DMS 273 (cell line): ENCODE data around the gene SLIT3.
"Not testable (repeated sequence)": the region's sequence is repeated elsewhere in the genome, so short reads cannot be mapped to it uniquely, and the experiment has no call there.

Experiments
- DNase-seq: peaks from one replicate; lab custom pipeline; 2025; ENCODE audit not compliant: unreplicated experiment; lab: John Stamatoyannopoulos, UW

SLIT3 gene

DNA sequence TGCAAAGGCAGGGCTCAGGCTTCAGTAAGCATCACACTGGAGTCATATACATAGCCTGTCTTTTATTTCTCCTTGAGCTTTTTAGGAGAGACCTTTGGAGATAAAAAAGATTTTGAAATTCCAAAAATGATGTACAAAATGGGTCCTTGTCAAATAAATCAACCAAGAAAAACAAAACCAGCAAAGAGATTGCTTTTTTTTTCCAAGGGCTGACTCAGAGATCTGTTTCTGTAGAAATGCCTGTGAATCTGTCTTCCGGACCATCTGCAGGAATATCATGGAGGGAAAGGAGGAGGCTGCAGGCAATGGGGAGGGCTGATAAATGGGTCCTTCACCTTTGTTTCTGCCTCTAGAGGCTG is 77.4 kb downstream of the SLIT3 start:
- DNase-seq: no peak

DNA sequence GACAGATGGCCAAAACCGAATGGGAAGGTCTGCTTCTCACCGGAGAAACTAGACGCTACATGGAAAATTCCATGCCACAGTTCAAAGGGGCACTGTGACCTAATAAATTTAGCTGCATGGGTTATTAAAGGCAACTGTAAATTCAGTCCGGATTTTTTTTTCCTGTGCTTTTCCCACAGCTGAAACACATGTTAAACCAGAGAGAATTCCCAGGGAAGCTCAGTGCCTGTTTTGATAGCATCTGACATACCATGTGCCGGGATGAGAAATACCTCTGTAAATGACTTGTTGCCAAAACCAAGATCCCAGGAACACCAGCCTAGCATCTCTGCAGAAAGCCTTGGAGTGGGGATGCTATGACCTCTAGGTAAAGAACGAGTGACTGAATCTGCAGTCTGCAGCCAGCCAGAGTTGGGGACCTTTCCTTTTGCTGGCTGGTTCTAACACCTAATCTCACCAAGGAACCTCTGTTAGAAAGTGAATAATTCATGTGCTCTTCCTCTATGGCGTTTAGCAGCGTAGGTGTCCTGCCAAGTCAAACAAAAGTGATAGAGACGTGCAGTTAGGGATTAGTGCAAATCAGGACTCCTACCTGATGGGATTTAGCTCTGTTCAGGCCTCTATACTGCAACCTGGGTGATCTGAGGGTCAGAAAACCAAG is 77.9 kb downstream of the SLIT3 start:
- peak; percentile 9 for DNase-seq

DNA sequence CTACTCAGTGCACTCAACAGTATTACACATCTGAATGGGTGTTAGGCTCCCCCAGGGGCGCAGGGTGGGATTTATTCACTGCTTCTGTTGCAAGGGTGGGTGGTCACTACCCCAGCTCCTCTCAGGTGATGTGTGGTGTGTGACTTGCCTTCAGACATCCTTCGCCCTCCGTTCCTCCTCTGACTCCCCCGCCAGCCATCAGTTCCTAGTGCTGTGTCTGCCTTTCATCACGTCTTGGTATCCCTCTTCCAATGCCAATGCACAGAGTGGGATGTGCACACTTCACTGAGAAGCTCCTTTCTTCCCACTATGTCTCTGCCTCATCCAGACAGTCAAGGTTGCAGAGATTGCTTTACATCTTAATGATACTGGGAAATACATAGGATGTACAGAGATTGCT is 79.4 kb downstream of the SLIT3 start:
- no peak for DNase-seq

DNA sequence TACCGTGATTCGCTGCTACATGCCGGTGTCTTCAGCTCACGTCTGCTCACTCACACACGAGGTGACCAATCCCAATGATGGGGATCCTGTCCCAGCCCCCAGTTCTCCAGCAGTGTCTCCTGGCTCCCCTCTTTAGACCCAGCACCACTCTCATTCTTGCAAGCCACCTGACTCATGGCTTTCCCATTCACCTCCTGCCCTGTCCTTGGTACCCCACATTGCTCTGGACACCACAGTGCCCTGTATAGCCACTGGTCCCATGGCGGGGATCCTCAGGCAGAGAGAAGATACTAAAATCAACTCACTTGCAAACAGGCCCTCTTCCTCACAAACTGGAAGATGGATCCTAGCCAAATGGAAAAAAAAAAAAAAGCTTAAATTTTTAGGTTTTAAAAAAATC is 81.0 kb downstream of the SLIT3 start:
- DNase-seq: no peak

DNA sequence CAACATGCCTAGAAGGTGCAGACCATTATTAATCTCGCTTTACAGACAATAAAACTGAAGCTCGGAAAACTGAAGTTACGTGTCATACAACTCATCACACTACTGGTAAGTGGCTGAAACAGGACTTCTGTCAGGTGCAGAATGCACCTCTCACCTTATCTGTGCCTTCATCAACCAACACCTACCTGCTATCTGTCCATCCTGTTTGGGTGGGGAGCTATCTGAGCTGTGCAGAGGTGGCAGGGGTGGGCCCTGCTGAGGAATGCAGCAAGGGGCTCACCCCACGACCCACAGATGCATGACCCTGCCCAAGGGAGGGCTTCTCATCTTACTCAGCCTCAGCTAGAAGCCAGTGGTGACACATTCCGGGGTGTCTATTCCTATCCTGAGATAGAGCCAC is 81.6 kb downstream of the SLIT3 start:
- DNase-seq: no peak

DNA sequence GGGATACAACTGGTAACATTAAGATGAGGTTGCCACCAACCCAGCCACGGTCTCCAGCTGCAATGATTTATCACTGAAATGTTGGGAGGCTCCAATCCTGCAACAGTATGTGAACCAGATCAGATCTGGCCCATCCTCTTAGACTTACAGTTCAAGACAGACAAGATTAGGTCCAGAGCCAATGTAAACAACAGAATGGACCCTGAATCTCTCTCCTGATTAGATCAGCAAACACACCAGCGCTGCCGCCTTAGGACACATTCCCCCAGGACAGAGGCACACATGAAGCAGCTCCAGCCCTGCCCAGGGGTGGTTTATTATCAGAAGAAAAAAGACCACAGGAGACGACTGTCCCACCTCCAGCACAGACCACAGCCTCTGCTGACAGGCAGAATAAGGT is 82.1 kb downstream of the SLIT3 start:
- DNase-seq: no peak

DNA sequence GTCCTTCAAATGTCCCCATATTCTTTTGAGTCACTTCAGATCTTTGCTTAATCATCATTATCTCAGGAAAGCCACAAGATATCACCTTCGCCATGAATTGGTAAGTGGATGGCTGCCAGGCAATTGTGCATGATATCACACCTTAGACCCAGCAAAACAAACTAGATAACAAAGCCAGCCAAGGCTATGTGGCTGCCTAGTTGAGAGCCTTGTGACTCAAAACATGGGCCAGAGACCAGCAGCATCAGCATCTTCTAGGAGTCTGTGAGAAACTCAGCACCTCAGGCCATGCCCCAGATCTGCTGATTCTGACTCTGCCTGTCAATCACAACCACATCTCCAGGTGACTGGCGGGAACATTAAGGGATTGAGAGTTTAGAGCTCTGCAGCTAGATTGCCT is 82.8 kb downstream of the SLIT3 start:
- DNase-seq: no peak

DNA sequence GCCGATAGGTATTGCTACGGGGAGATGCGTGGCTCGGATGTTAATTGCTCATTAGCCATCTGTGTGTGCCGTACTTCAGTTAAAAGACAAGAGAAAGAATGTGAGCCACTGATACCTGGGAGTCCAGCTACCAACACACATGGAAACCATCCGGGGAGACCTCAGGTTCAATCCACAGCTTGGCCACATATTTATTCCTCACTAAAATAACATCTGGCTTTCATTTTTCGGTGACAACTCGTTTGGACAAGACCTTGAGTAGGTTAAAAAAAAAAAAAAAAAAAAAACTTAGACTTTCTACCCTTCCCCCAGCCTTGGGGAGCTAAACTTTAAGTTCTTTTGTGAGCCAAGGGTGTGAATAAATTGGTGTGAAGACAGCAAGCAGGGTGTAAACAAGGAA is 84.1 kb downstream of the SLIT3 start:
- DNase-seq: no peak

DNA sequence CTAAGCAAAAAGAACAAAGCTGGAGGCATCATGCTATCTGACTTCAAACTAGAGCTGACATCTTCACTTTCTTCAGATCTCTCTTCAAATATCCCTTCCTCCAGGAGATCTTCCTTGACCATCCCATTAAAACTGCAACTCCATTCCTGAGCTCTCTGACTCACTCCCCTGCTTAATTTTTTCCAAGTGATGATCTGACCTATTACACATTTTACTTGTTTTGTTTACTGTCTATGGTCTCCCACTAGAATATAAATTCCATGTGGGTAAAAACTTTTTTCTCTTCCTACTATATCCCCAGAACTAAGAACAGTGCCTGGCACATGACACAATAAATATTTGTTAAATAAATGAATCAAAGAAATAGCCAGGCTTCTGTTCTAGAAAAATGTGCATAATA is 87.5 kb downstream of the SLIT3 start:
- DNase-seq: no peak

DNA sequence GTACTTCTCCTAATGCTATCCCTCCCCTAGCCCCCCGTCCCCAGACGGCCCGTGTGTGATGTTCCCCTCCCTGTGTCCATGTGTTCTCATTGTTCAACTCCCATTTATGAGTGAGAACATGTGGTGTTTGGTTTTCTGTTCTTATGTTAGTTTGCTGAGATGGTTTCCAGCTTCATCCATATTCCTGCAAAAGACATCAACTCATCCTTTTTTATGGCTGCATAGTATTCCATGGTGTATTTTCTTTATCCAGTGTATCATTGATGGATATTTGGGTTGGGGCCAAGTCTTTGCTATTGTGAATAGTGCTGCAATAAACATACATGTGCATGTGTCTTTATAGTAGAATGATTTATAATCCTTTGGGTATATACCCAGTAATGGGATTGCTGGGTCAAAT is 89.2 kb downstream of the SLIT3 start:
- DNase-seq: not testable (repeated sequence)

DNA sequence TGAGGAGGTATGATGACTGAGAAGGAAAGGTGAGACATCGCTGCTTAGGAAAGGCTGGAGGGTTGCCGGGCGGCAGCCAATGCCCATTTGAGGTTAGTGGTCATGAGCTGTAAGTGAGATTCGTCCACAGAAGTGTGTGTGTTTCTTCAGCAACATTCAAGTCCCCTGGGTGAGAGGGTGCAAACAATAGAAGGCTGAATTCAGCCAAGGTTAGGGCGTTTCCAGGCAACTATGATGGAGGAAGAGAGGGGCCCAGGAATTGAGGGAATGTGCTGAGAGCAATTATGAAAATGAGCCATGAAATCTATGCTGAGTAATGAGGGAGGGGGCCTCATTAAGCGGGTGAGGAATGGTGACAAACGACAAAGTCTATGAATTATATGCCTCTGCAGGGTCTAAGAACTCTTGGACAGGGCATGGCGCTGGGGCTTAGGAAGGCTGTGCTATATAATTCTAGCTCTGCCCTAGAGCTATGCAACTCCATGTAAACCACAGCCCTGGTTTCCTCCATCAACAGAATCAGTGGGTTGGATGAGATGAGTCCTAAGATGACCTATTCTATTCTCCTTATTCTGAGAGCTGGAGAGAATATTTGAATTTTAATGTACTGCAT is 96.0 kb downstream of the SLIT3 start:
- no peak for DNase-seq

DNA sequence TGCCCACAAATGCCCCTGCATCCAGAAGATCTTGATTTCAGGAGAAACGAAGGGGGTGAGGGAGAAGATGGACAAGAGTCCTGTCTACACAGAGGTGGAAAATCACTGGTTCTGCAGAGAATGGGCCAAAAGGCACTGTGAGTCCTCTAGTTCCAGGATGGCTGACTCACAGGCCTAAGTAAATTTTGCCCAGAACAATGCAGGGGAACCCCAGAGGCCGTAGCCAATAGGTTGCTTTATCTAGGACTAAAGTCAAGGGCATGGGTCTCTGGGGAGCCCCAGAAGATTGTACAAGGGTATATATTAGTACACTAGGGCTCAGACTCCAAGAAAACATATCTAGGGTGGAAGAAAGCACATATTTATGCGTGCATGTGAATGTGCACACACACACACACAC is 98.0 kb downstream of the SLIT3 start:
- DNase-seq: no peak

DNA sequence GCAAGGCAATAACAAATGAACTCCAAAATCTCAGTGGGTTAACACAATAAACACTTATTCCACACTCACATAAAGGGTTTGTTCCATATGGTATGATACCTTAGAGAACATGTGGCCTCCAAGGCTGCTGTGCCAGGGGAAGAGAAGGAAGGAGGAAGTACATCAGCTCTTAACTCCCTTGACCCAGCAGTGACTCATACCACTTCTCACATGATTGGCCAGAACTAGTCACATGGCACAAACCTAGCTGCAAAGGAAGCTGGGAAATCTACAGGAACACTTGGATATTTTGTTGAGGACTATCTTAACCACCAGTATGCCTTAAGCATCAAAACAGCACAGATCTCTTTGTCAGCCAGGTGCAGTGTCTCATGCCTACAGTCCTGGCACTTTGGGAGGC is 99.3 kb downstream of the SLIT3 start:
- no peak for DNase-seq

DNA sequence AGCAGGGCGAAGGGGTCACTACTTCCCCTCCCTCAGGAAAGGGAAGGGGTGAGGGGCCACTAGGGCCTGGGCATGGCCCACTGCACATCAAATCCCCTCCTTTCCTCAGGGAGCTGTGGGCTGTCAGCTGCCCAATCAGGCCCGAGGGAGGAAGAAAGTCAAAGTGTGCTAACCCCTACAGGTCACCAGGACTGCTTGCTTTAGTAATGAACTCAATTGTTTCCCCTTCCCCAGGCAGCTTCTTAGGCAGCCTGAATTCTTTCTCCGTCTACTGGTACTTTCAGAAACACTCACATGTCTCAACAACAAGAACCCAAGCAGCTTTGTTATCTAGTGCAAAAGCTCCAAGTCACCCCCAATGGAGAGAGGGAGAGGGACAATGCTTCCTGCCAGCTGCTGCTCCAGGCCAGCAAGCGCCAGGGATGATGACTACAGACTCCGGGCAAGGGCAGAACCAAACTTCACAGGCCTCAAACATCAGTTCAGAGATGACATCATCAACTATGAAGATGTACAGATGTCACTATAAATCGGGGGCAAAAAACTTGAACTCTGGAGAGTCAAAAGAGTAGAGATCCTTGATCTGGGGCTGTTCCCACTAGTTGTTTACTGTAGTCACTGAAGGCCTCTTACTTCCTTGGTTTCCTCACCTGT is 100.7 kb downstream of the SLIT3 start:
- no peak for DNase-seq

DNA sequence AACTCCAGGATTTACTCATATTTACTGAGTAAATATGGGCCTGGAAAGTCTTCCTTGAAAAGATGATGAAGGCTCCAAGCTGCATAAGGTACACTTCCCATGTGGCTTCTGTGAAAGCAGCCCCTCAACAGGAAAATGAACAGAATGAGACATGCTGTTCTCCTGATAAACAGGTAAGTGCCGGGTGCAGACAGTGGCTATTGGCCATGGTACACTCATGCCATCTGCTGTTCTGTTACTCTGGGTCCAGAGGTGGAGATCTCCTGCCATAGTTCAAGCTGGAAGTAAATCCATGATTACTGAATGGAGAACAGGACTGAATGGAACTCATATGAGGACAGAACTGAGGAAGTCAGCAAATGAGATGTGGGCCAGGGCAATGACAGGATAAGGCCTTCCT is 103.6 kb downstream of the SLIT3 start:
- peak; percentile 24 for DNase-seq

DNA sequence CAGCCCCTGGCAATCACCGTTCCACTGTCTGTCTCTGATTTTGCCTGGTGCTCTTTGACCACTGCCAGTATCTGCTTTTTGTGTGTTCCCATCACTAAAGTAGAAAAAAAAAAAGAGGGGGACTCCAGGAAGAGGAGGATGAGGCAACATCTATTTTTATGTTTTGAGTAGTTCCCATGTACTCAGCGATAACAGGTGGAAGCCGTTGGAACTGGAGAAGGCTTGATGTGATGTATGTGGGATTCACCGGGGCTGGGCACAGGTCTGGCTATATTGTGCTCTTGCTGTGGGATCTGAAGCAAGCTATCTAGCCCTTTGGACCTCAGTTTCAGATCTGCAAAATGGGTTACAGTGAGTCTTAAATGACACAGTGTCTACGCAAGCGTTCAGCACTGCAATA is 104.9 kb downstream of the SLIT3 start:
- DNase-seq: no peak

DNA sequence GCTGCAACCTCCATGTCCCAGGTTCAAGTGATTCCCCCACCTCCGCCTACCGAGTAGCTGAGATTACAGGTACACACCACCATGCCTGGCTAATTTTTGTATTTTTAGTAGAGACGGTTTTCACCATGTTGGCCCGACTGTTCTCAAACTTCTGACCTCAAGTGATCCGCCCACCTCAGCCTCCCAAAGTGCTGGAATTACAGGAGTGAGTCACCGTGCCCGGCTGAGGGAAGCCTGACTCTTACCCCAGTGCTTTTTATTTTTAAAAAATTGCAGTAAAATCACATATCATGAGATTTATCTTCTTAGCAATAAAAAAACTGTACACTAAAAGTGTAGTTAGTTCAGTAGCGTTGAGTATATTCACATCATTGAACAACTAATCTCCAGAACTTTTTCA is 105.3 kb downstream of the SLIT3 start:
- DNase-seq: no peak

DNA sequence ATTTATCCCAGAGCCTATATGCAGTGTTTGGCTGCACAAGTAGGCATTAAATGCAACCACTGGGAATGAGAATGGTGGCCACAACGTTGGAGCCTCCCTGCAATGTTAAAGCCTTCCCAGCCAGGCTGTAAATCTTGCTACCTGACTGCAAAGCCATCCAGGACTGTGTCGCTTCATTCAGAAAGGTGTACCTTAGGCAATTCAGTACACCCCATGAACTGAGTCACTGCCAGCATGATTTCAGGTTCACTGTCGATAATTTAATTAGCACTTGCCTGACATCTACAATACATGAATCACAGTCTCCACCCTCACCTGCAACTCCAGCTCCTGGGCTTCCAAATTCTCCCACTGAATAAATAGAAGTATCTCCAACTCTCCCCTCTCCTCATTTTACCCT is 108.4 kb downstream of the SLIT3 start:
- DNase-seq: no peak

DNA sequence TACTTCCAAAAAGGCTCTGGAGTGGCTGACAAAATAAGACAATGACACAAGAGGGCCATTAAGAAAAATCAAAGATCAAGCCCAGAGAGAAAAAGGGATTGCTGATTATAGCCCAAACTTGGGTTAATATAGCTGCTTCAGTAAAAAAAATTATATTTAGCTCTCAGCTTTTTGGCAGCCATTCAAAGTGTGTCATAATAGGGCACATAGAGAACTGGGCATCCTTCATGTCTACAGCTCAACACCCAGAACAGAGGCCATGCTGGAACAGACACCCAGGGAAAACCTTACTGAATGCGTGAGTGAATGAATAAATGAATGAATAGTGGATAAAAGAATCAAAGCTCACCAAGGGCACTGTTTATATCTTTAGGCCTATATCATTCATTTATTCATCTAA is 110.1 kb downstream of the SLIT3 start:
- DNase-seq: no peak

DNA sequence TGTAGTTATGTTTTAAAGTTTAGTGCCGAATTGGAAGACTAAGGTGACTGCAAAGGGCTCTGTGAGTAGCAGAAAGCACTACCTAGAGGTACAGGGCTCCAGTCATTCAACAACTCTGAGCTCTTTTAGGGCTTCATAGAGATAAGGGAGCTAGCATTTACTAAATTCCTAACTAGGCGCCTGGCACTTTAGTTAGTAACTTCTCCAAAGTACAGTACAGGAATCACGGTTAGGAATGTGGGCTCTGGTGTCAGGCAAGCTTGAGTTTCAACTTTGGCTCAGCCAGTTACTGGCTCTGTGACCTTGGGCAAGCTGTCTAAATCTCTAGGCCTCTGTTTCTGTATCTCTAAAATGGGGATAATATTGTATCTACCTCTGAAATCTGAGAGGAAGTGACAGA is 115.3 kb downstream of the SLIT3 start:
- no peak for DNase-seq

DNA sequence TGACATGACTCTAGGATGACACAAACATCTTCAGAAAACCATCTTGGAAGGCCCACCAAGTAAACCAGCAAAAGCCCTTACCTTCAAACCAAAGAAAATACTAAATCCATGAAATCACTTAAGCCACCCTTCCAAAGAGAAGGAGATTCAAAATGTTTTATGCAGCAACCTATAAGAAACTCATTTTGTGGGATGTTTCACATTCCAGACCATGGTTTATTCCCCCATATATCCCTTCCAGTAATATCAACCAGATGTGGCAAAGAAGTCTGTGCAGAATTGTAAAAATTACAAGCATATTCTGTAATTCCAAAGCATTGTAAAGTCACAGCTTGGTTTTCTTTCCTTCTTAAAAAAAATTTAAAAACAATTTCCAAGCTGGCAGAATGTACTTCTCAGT is 117.4 kb downstream of the SLIT3 start:
- no peak for DNase-seq

DNA sequence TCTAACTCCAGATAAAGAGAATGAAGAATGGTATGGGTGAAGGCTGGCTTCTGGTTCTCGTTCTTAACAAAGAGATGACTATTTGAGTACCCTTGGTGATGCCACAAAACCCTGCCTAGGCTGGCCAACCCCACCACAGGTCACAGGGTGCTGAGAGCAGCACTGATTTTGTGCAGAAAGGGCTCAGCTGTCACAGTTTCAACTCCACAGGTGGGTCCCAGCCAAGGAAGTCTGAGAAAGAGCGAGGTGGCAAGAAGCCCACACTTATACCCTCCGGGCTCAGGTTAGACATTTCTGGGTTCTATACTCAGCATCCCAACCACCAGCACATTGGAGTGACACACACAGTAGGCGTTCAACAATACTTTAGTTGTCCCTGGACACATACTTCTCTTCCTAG is 118.1 kb downstream of the SLIT3 start:
- no peak for DNase-seq

DNA sequence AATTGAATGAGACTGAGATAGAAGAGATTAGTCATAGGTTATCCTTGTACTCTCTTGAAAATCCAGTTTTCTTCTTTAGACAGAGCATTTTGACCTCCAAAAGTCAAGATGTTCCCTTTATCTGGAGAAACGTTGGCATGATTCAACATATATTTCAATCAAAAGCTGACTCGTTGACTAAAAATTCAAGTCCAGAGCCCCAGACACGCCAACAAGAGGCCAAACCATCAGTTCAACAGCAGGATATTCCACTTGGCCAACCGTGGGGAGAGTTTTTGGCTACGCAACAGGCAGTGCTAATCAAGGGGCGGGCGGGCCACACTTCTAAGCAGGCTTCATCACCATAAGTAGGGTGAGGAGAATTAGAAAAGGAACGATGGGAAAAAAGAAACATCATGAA is 119.1 kb downstream of the SLIT3 start:
- DNase-seq: no peak
